HepG2 (cell line): ENCODE data around the gene KANK4. TPM values are rescaled to one million over a fixed set of nuclear protein-coding genes. Genes with fewer than 3 reads are reported as not detected.

ENCODE experiments used
- ATAC-seq: fragments of 200-7000 bp; cut with Tn5 transposase; 3 replicates; pipeline ENCODE4 v1.9.1; 2020; ENCODE audit warnings: mild to moderate bottlenecking, moderate library complexity
- BruUV-seq: library from RNA; stranded (reverse); fragments of 400-500 nt; replicated peaks from 2 replicates; lab custom pipeline; 2021; lab: Mats Ljungman, UMichigan
- CTCF ChIA-PET: fragments of 300-600 bp; formaldehyde crosslinking; extraction: SDS; loops from one replicate; lab custom pipeline; 2021; ENCODE audit warnings: low total read pairs, inconsistent platforms, low intra/inter-chr PET ratio; lab: Yijun Ruan, JAX
- POLR2A ChIA-PET: fragments of 350-600 bp; sonication (Branson Sonifier 250); formaldehyde crosslinking; loops from one replicate; lab custom pipeline; 2020; ENCODE audit warnings: antibody characterized with exemption, inconsistent platforms; lab: Yijun Ruan, JAX
- DNase-seq: peaks from one replicate; pipeline ENCODE4 v3.0.0-alpha.2; 2015; ENCODE audit warnings: low spot score
- FAIRE-seq: peaks from 3 replicates; lab custom pipeline; 2011; peaks lifted over from hg19 to GRCh38; lab: Jason Lieb, UNC
- H2AFZ ChIP-seq: one replicate; pipeline ENCODE4 v1.6.1; 2011; ENCODE audit warnings: low read length, inconsistent platforms
- H3K27ac ChIP-seq: fragments of 300-600 bp; 3 replicates; pipeline ENCODE4 v1.8.0; 2011; ENCODE audit warnings: mixed run types, mild to moderate bottlenecking, mixed read lengths, low read length, inconsistent platforms; ENCODE audit not compliant: insufficient read depth; ENCODE audit errors: extremely low read length
- H3K27me3 ChIP-seq, 2 experiments: fragments of 200-600 bp in 1 of 2; 2 replicates in 1 of 2; 3 replicates in 1 of 2; pipeline versions ENCODE4 v1.6.0 to v1.8.0; 2011; ENCODE audit warnings: low read length in 2 of 2, mild to moderate bottlenecking in 2 of 2, moderate library complexity in 2 of 2, inconsistent platforms in 1 of 2; ENCODE audit not compliant: insufficient read depth in 2 of 2, control insufficient read depth in 1 of 2
- H3K36me3 ChIP-seq, 2 experiments: fragments of 200-600 bp in 1 of 2; replicated peaks in 1 of 2; 2 replicates in 1 of 2; 3 replicates in 1 of 2; pipeline versions ENCODE4 v1.5.1 to v1.8.0; 2011; ENCODE audit warnings: low read length in 2 of 2, inconsistent platforms in 1 of 2; ENCODE audit not compliant: insufficient read depth in 2 of 2, control insufficient read depth in 1 of 2
- H3K4me1 ChIP-seq: 2 replicates; pipeline ENCODE4 v1.5.1; 2012; ENCODE audit warnings: low read length, inconsistent platforms; ENCODE audit not compliant: insufficient read depth
- H3K4me2 ChIP-seq: 2 replicates; pipeline ENCODE4 v1.6.0; 2011; ENCODE audit warnings: low read depth, low read length, inconsistent platforms
- H3K4me3 ChIP-seq, 3 experiments: fragments of 200-600 bp in 1 of 3; sonication (generic), shearing (Covaris generic) in 1 of 3; replicated peaks in 1 of 3; 2 replicates each; pipeline ENCODE4 v1.5.1; 2011 to 2016; ENCODE audit warnings: low read length in 3 of 3, inconsistent platforms in 2 of 3, low read depth in 2 of 3, mild to moderate bottlenecking in 2 of 3, control low read depth in 1 of 3, mixed read lengths in 1 of 3; ENCODE audit not compliant: insufficient read depth in 1 of 3
- H3K79me2 ChIP-seq: one replicate; pipeline ENCODE4 v1.6.1; 2011; ENCODE audit warnings: low read length, inconsistent platforms; ENCODE audit not compliant: insufficient read depth
- H3K9ac ChIP-seq: 2 replicates; pipeline ENCODE4 v1.6.0; 2011; ENCODE audit warnings: mild to moderate bottlenecking, low read depth, low read length, inconsistent platforms; ENCODE audit not compliant: insufficient read depth
- H3K9me3 ChIP-seq: 2 replicates; pipeline ENCODE4 v1.5.1; 2012; ENCODE audit warnings: mild to moderate bottlenecking, low read length
- H4K20me1 ChIP-seq: 2 replicates; pipeline ENCODE4 v1.6.0; 2011; ENCODE audit warnings: inconsistent platforms, mild to moderate bottlenecking, low read length, moderate library complexity; ENCODE audit not compliant: insufficient read depth
- MLLT10 ChIP-seq: sonication (generic); formaldehyde crosslinking; IDR thresholded peaks from 2 replicates; pipeline ENCODE4 v1.4.0; 2020; ENCODE audit warnings: missing genetic modification reagents
- RERE ChIP-seq: IDR thresholded peaks from 2 replicates; pipeline ENCODE4 v1.6.1; 2016; ENCODE audit warnings: low read depth, missing genetic modification reagents, missing compliant biosample characterization
- ZNF18 ChIP-seq: sonication (generic); formaldehyde crosslinking; IDR thresholded peaks from 2 replicates; pipeline ENCODE4 v1.8.0; 2022; ENCODE audit warnings: mild to moderate bottlenecking, missing genetic modification reagents; ENCODE audit not compliant: insufficient replicate concordance
- ZNF207 ChIP-seq: fragments of 450-650 bp; IDR thresholded peaks from 2 replicates; pipeline ENCODE4 v1.6.1; 2016; ENCODE audit warnings: antibody characterized with exemption, borderline replicate concordance
- WGBS: methylation state at CpG from one replicate; pipeline ENCODE4 v1.1.6; 2017; ENCODE audit warnings: low lambda C conversion rate; 5-methylcytosine and 5-hydroxymethylcytosine counted together
- in situ Hi-C: cut with HindIII; loops from 2 replicates; pipeline ENCODE4 v1.10.0; 2017; ENCODE audit warnings: low pct_unique_long_range_greater_than_20kb; ENCODE audit not compliant: extremely low pct_ligation_motif_present
- intact Hi-C: fragments of 100-400 bp; cut with micrococcal nuclease; formaldehyde crosslinking; loops from one replicate; pipeline ENCODE4 v1.10.0; 2022; ENCODE audit not compliant: unreplicated experiment
- polyA plus RNA-seq, 8 experiments: library from polyadenylated mRNA; depleted of rRNA in 3 of 8; stranded (reverse) in 7 of 8; unstranded in 1 of 8; fragments of >200 nt; fragmentation: Illumina TruSeq in 4 of 8; extraction: Trizol in 4 of 8; gene quantifications; 2 replicates each; pipeline versions ENCODE4 v1.2.1 to v1.2.3, GENCODE V29; 2011 to 2016; ENCODE audit warnings: low read depth in 4 of 8, missing spikeins in 1 of 8, mixed read lengths in 1 of 8; ENCODE audit not compliant: insufficient read depth in 1 of 8
- total RNA-seq, 5 experiments: library from RNA; depleted of rRNA; stranded (reverse); fragments of >200 nt; fragmentation: Illumina TruSeq; extraction: Trizol; gene quantifications; 2 replicates each; pipeline ENCODE4 v1.2.3, GENCODE V29; 2016; ENCODE audit warnings: low read depth in 1 of 5

KANK4 gene
- total and polyA plus RNA-seq, 2 of the 13 experiments (the other 11 are each of a cell fraction or from before 2014, with no cell fraction given), result 16.1 to 25.7 TPM

- BruUV-seq, result no TSS peak
These were observed 53.0 kb downstream of the KANK4 start for GRCh38 chr1:62265956-62266935.

More at GRCh38 chr1:62265956-62266935, 53.0 kb downstream of the KANK4 start:
- Histone ChIP-seq H3K9me3 (no peaks in the 10 kb centered on the region), H2AFZ (no peak overlapping the region), H3K27ac (no peak overlapping the region), H4K20me1 (no peaks in the 10 kb centered on the region), H3K4me1 (no peaks in the 10 kb centered on the region), H3K27me3 (no peaks in the 10 kb centered on the region), H3K4me3 (no peak overlapping the region), H3K79me2 (no peaks in the 10 kb centered on the region), H3K9ac (no peak overlapping the region), H3K36me3 (peaks cover 9 to 55% of the 10 kb centered on the region in 2 experiments), H3K4me2 (no peak overlapping the region)
- 98% methylated on average over 9 of the region's 9 CpGs for WGBS
- POLR2A ChIA-PET, result no interaction called here
- no peak for FAIRE-seq
- no peak for DNase-seq
- CTCF ChIA-PET, result no interaction called here
- TF ChIP-seq ZNF207 (0 out of 2 replicates have a peak, but pooled peaks have one; percentile 40), RERE (CRISPR knock-in tag) (no peak), MLLT10 (no peak), ZNF18 (CRISPR knock-in tag) (peak; percentile 67)
- intact Hi-C loops, result no loop called here
- no peak; the same call in 2 of the 3 replicates for ATAC-seq
- in situ Hi-C loops, result no loop called here
